ENCODE data around the gene COMMD9. TPM values are rescaled to one million over a fixed set of nuclear protein-coding genes. Genes with fewer than 3 reads are reported as not detected.

The COMMD9 gene
- total RNA-seq, 1 donor from 2014 or later = 27.0 TPM

DNA sequence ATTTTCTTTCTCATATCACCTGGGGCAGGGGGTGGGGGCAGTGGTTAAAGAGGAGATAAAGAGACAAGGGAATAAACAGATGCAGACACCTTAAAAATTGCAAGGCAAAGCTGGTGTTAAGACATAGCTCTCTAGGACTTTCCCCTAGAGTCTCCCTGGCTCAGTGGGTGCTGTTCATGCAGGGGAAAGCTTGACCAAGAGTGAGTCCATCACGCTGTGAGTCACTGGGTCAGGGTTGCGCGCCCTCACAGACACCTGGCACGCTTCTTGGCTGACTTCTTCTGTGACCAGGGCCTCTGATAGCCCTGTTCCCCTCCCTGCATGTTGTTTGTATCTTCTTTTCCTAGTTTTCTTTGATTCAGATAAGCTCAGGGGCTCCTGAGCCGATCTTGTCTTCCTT, 31.9 kb downstream of the COMMD9 start:
- Mint-ChIP-seq H3K36me3 (no peaks in the 10 kb centered on the region), H3K27ac (peak overlapping the region; percentile 79)
- no peaks in the 10 kb centered on the region for H3F3A ChIP-seq (ENCODE audit: low read depth)

GRCh38 chr11:36254713-36255112, 34.5 kb downstream of the COMMD9 start:
- Histone ChIP-seq H3K4me2 (no peak overlapping the region), H2AFZ (replicated peaks) (no peak overlapping the region), H3K9ac (no peak overlapping the region), H3K27ac (no peak overlapping the region), H4K20me1 (ENCODE audit: low read depth) (no peaks in the 10 kb centered on the region), H3K4me1 (peaks cover 37% of the 10 kb centered on the region), H3K27me3 (no peaks in the 10 kb centered on the region), H3K36me3 (peaks cover 5% of the 10 kb centered on the region), H3K79me2 (ENCODE audit: low read depth) (no peaks in the 10 kb centered on the region), H3F3A (ENCODE audit: low read depth) (peaks cover 11% of the 10 kb centered on the region), H3K4me3 (no peak overlapping the region), H3K9me3 (ENCODE audit: low read depth) (no peaks in the 10 kb centered on the region)
- Mint-ChIP-seq H3K4me3 (no peak overlapping the region), H3K4me1 (peaks cover 51% of the 10 kb centered on the region), H3K27me3 (ENCODE audit: insufficient read depth, low read depth) (peaks cover 7% of the 10 kb centered on the region), H3K27ac (no peak overlapping the region), H3K36me3 (no peaks in the 10 kb centered on the region), H3K9me3 (peaks cover 7% of the 10 kb centered on the region)
- TF ChIP-seq CTCF (IDR thresholded peaks at IDR 0.05) (no peak), EZH2phosphoT487 (IDR thresholded peaks at IDR 0.05) (no peak), EZH2 (IDR thresholded peaks at IDR 0.05) (no peak)
- no peak for DNase-seq (ENCODE audit: low spot score)

More for the DNA sequence above, 31.9 kb downstream of the COMMD9 start:
- Mint-ChIP-seq H3K4me3 (no peak overlapping the region), H3K27me3 (ENCODE audit: insufficient read depth, low read depth) (peaks cover 3% of the 10 kb centered on the region), H3K4me1 (peaks cover 56% of the 10 kb centered on the region), H3K9me3 (peaks cover 5% of the 10 kb centered on the region)
- no peak overlapping the region for H2AFZ ChIP-seq (replicated peaks)
- no peak overlapping the region for H3K27ac ChIP-seq
- H3K36me3 ChIP-seq = no peaks in the 10 kb centered on the region
- H4K20me1 ChIP-seq (ENCODE audit: low read depth) = no peaks in the 10 kb centered on the region
- H3K9me3 ChIP-seq (ENCODE audit: low read depth) = no peaks in the 10 kb centered on the region
- TF ChIP-seq CTCF (IDR thresholded peaks at IDR 0.05) (no peak), EZH2 (IDR thresholded peaks at IDR 0.05) (no peak), EZH2phosphoT487 (IDR thresholded peaks at IDR 0.05) (no peak)
- DNase-seq (ENCODE audit: low spot score) = no peak
- peaks cover 25% of the 10 kb centered on the region for H3K4me1 ChIP-seq
- H3K4me3 ChIP-seq = no peak overlapping the region
- no peak overlapping the region for H3K9ac ChIP-seq
- H3K27me3 ChIP-seq = no peaks in the 10 kb centered on the region
- H3K79me2 ChIP-seq (ENCODE audit: low read depth) = no peaks in the 10 kb centered on the region
- no peak overlapping the region for H3K4me2 ChIP-seq

- Histone ChIP-seq H3F3A (ENCODE audit: low read depth) (peaks cover 11% of the 10 kb centered on the region), H3K79me2 (ENCODE audit: low read depth) (no peaks in the 10 kb centered on the region), H4K20me1 (ENCODE audit: low read depth) (no peaks in the 10 kb centered on the region), H3K4me1 (peaks cover 37% of the 10 kb centered on the region), H3K27me3 (no peaks in the 10 kb centered on the region), H3K4me3 (no peak overlapping the region), H3K27ac (peak overlapping the region; percentile 19), H3K4me2 (no peak overlapping the region), H3K36me3 (peaks cover 5% of the 10 kb centered on the region), H3K9me3 (ENCODE audit: low read depth) (no peaks in the 10 kb centered on the region), H3K9ac (no peak overlapping the region), H2AFZ (replicated peaks) (no peak overlapping the region)
- TF ChIP-seq CTCF (IDR thresholded peaks at IDR 0.05) (no peak), EZH2phosphoT487 (IDR thresholded peaks at IDR 0.05) (no peak), EZH2 (IDR thresholded peaks at IDR 0.05) (no peak)
- Mint-ChIP-seq H3K4me1 (peaks cover 41% of the 10 kb centered on the region), H3K9me3 (peaks cover 7% of the 10 kb centered on the region), H3K4me3 (no peak overlapping the region), H3K27me3 (ENCODE audit: insufficient read depth, low read depth) (peaks cover 3% of the 10 kb centered on the region), H3K36me3 (no peaks in the 10 kb centered on the region), H3K27ac (peak overlapping the region; percentile 62)
- peak; percentile 61 for DNase-seq (ENCODE audit: low spot score)
Measured at GRCh38 chr11:36253238-36253637, 36.0 kb downstream of the COMMD9 start.
